ENCODE results near the gene TLCD5. TPM values are rescaled to one million over a fixed set of nuclear protein-coding genes. Genes with fewer than 3 reads are reported as not detected.
A peak's percentile ranks its signal among the peaks of the same experiment; 100 is the strongest.

TLCD5 gene
- total RNA-seq, result 1 to 10 TPM; 3.0 to 3.1 TPM

DNA sequence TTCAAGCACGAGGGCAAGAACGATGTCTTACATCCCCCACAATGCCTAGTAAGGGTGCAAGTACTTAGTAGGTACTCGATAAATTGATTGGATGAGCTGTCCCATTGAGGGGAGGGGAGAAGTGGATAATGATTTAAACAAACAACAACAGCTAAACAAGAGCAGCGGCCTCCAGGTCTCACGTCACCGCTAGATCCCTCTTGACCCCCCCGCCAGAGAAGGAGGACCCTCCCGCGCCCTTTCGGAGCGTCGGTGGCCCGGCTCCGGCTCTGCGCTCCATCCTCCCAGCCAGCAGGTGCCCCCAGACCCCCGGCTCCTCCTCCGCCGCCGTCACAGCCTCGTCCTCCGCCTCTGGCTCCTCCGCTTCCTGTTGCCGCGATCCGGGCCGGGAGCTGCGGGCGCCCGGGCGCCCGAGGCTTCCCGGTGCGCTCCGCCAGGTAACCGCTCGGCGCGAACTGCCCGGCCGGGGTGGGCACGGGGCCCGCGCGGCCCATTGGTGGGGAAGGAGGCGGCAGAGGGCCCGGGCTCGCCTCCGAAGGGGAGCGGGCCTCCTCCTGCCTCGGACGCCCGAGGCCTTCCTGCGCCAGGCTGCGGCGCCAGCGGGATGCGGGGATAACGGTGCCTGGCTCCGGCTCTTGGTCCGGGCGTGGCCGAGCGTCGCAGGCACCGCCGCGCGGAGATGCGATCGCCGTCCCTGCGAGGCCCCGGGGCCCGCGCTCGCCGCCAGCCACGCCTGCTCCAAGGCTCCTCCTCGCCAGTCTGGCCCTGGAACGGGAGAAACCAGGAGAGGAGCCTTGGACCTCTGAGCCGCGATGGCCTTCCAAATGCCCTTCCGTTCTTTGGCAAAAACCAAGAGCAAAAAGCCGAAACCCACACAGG, at the start of gene TLCD5:
Gene TLCD5, plus strand, starts transcription at position 368 of the 879 bp plus-strand sequence. CDS start 2,143 bp downstream, outside the sequence.
- no peaks in the 10 kb centered on the region for H3K36me3 ChIP-seq (replicated peaks in 1 of 2; ENCODE audit: insufficient read depth in 1 of 2, low read depth in 2 of 2)
- no peaks in the 10 kb centered on the region for H3K27me3 ChIP-seq
- TF ChIP-seq, protein P1, sequence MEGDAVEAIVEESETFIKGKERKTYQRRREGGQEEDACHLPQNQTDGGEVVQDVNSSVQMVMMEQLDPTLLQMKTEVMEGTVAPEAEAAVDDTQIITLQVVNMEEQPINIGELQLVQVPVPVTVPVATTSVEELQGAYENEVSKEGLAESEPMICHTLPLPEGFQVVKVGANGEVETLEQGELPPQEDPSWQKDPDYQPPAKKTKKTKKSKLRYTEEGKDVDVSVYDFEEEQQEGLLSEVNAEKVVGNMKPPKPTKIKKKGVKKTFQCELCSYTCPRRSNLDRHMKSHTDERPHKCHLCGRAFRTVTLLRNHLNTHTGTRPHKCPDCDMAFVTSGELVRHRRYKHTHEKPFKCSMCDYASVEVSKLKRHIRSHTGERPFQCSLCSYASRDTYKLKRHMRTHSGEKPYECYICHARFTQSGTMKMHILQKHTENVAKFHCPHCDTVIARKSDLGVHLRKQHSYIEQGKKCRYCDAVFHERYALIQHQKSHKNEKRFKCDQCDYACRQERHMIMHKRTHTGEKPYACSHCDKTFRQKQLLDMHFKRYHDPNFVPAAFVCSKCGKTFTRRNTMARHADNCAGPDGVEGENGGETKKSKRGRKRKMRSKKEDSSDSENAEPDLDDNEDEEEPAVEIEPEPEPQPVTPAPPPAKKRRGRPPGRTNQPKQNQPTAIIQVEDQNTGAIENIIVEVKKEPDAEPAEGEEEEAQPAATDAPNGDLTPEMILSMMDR (IDR thresholded peaks at IDR 0.05), result peak in 1 of 7 experiments; percentile 1
- TF ChIP-seq POLR2A (IDR thresholded peaks at IDR 0.05), result peak; percentile 50 to 62 (median 53)
- ATAC-seq, result peak; percentile 78
- peak within 1 kb of the TSS; percentile 55 to 92 (median 86) for H3K27ac ChIP-seq
- no peaks in the 10 kb centered on the region for H3K9me3 ChIP-seq
- WGBS, 2 donors, result 1 to 5% methylated on average over 17 to 77 of the region's 84 CpGs
- intact Hi-C loops (cut with DNase I), result no loop called here
- H3K4me3 ChIP-seq, result peak within 1 kb of the TSS; percentile 21 to 40
- DNase-seq, result peak; percentile 62 to 72 (median 68)
- H3K4me1 ChIP-seq, result peaks cover 26% of the 10 kb centered on the region

DNA sequence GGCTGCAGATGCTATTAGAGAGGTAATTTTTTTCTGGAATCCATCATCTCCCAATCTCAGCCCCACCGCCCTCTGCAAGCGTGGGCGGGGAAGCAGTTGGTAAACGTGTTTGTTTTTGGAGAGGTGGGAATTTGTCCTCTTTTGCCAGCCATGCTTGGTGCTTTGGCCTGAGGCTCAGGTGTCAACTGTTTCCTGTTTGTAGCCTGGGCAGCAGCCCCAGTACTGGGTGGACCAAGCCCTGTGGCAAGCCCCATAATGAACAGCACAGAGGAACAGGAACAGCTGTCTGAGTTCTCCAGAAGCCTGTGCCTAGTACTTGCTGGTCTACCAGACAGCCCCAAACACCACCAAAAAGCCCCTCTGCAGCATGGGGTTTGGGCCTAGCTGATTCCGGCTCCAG, 45.6 kb upstream of the TLCD5 start:
- H3K36me3 ChIP-seq (replicated peaks in 1 of 2; ENCODE audit: insufficient read depth in 1 of 2, low read depth in 2 of 2), result no peaks in the 10 kb centered on the region
- no peak overlapping the region for H3K27ac ChIP-seq
- no peaks in the 10 kb centered on the region for H3K4me1 ChIP-seq
- ATAC-seq, result no peak
- TF ChIP-seq POLR2A (IDR thresholded peaks at IDR 0.05), result no peak
- TF ChIP-seq, protein P1 (IDR thresholded peaks at IDR 0.05), result no peak
- no peak overlapping the region for H3K4me3 ChIP-seq
- 80 to 83% methylated on average over 5 of the region's 5 CpGs for WGBS, 2 donors
- DNase-seq, result no peak
- no peaks in the 10 kb centered on the region for H3K9me3 ChIP-seq
- H3K27me3 ChIP-seq, result no peaks in the 10 kb centered on the region
- intact Hi-C loops (cut with DNase I), result no loop called here

DNA sequence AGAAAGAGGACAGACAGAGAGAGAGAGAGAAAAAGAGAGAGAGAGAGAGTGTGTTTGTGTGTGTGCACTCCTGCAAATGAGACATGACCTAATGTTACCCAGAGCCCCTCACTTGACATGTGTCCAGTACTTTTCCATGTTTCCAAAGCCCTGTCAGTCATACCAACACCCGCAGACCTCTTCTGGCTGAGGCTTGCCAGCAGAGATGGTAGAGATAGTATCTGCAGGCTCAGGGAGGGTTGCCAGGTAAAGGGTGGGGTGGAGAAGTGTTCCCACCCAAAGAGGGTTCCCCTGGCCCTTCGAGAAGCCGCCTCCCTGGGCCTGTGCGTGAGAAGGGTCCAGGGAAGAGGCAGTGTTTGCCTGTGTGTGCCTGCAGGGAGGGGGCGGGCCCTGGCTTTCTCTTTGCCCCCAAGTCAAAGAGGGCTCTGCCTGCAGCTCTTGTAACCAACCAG, 44.5 kb upstream of the TLCD5 start:
- Histone ChIP-seq H3K4me1 (no peaks in the 10 kb centered on the region), H3K4me3 (no peak overlapping the region), H3K27ac (no peak overlapping the region), H3K36me3 (replicated peaks in 1 of 2; ENCODE audit: insufficient read depth in 1 of 2, low read depth in 2 of 2) (no peaks in the 10 kb centered on the region), H3K27me3 (no peaks in the 10 kb centered on the region), H3K9me3 (no peaks in the 10 kb centered on the region)
- 53 to 66% methylated on average over 5 of the region's 5 CpGs for WGBS, 2 donors
- intact Hi-C loops (cut with DNase I), result no loop called here
- DNase-seq (no peak), ATAC-seq (no peak)
- TF ChIP-seq, protein P1 (IDR thresholded peaks at IDR 0.05), result no peak
- TF ChIP-seq POLR2A (IDR thresholded peaks at IDR 0.05), result no peak

DNA sequence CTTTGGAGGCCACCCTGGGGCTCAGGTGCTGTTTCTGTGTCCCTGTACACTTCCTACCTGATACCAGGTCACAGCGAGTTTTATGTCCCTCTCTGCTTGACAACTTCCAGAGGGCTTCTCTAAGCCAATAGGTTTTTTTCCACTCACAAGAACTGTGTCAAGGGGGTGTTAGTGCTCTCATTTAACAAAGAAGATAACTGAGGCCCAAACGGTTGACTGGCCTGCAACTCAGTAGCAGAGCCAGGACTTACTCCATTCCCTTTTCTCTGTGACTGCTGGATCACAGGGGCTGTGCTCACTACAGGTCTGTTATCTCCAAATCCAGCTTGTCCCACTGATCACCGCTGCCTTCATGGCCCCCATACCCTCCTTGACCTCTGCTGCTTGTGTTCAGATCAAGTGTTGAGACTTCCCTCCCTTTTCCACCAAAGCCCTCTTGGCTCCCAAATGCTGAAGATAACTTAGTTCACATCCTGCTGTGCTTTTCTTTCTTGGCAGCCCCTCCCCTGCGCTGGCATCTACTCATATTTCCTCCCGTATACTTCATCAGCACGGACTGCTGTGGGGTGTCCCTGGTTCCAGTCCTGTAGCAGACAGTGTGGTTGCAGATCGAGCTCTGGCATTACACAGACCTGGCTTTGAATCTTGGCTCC, 43.8 kb upstream of the TLCD5 start:
- no peak overlapping the region for H3K27ac ChIP-seq
- ATAC-seq, result no peak
- no peak for DNase-seq
- no peaks in the 10 kb centered on the region for H3K9me3 ChIP-seq
- 69 to 80% methylated on average over 7 of the region's 7 CpGs for WGBS, 2 donors
- H3K4me1 ChIP-seq, result no peaks in the 10 kb centered on the region
- H3K36me3 ChIP-seq (replicated peaks in 1 of 2; ENCODE audit: insufficient read depth in 1 of 2, low read depth in 2 of 2), result no peaks in the 10 kb centered on the region
- intact Hi-C loops (cut with DNase I), result no loop called here
- no peak overlapping the region for H3K4me3 ChIP-seq
- H3K27me3 ChIP-seq, result no peaks in the 10 kb centered on the region
- TF ChIP-seq POLR2A (IDR thresholded peaks at IDR 0.05), result no peak
- TF ChIP-seq, protein P1 (IDR thresholded peaks at IDR 0.05), result no peak
